Measurements from ENCODE around the gene IFNA4.

DNA sequence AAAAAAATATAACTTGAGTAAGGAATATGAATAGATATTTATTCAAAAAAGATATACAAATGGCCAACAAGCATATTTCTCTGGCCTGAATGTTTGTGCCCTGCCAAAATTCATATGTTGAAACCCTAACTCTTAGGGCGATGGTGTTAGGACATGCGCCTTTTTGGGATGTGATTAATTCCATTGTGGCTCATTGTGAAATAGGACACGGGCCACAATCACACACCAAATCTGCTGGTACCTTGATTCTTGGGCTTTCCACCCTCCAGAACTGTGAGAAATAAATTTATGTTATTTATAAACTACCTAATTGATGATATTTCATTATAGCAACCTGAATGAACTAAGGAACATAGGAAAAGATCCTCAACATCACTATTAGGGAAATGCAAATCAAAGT lies 15.2 kb downstream of the IFNA4 start:
- TF ChIP-seq, protein P1, sequence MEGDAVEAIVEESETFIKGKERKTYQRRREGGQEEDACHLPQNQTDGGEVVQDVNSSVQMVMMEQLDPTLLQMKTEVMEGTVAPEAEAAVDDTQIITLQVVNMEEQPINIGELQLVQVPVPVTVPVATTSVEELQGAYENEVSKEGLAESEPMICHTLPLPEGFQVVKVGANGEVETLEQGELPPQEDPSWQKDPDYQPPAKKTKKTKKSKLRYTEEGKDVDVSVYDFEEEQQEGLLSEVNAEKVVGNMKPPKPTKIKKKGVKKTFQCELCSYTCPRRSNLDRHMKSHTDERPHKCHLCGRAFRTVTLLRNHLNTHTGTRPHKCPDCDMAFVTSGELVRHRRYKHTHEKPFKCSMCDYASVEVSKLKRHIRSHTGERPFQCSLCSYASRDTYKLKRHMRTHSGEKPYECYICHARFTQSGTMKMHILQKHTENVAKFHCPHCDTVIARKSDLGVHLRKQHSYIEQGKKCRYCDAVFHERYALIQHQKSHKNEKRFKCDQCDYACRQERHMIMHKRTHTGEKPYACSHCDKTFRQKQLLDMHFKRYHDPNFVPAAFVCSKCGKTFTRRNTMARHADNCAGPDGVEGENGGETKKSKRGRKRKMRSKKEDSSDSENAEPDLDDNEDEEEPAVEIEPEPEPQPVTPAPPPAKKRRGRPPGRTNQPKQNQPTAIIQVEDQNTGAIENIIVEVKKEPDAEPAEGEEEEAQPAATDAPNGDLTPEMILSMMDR (conservative IDR thresholded peaks at IDR 0.05; ENCODE audit: low read length) = no peak
- TF ChIP-seq EZH2phosphoT487 (IDR thresholded peaks at IDR 0.05; ENCODE audit: borderline replicate concordance, low read depth, low read length) = no peak

All from OCI-LY7 (cell line).